ENCODE measurements around the gene POLDIP2. TPM values are rescaled to one million over a fixed set of nuclear protein-coding genes. Genes with fewer than 3 reads are reported as not detected.
"Not testable (repeated sequence)": the region's sequence is repeated elsewhere in the genome, so short reads cannot be mapped to it uniquely, and the experiment has no call there.

The POLDIP2 gene
- total and polyA plus RNA-seq, 2 donors (not counting 1 experiment from before 2014, with no cell fraction given): 79.3 to 89.2 TPM

- TF ChIP-seq CTCF (conservative IDR thresholded peaks at IDR 0.05 in 1 of 2, IDR thresholded peaks at IDR 0.05 in 1 of 2; ENCODE audit: low read depth in 1 of 2, low read length in 2 of 2): no peak
- Histone ChIP-seq H3K4me3 (replicated peaks in 1 of 4; ENCODE audit: control extremely low read depth in 1 of 4, insufficient read depth in 1 of 4, low read depth in 3 of 4, low read length in 4 of 4) (no peak overlapping the region), H3K9ac (ENCODE audit: insufficient read depth, low read length) (no peak overlapping the region), H3K36me3 (ENCODE audit: control insufficient read depth, insufficient read depth, low read length) (peaks cover 29% of the 10 kb centered on the region), H2AFZ (ENCODE audit: low read length) (no peak overlapping the region), H3K4me2 (ENCODE audit: extremely low read depth, insufficient read depth, low read length) (no peak overlapping the region), H3K9me3 (ENCODE audit: control insufficient read depth, insufficient read depth, low read depth, low read length) (no peaks in the 10 kb centered on the region), H3K4me1 (ENCODE audit: control insufficient read depth, extremely low read depth, insufficient read depth, low read length) (peaks cover 11% of the 10 kb centered on the region), H3K79me2 (ENCODE audit: control insufficient read depth, insufficient read depth, low read length) (peaks cover 38% of the 10 kb centered on the region), H4K20me1 (ENCODE audit: control insufficient read depth, extremely low read depth, insufficient read depth, low read length) (no peaks in the 10 kb centered on the region), H3K27me3 (ENCODE audit: control insufficient read depth, insufficient read depth, low read length) (no peaks in the 10 kb centered on the region), H3K27ac (ENCODE audit: insufficient read depth, low read length) (no peak overlapping the region)
- DNase-seq (ENCODE audit: low read depth in 2 of 2): no peak
Measured at GRCh38 chr17:28339431-28339830, 17.9 kb downstream of the POLDIP2 start.

GRCh38 chr17:28338769-28339212, 18.5 kb downstream of the POLDIP2 start:
- H2AFZ ChIP-seq (ENCODE audit: low read length); H3K27me3 ChIP-seq (ENCODE audit: control insufficient read depth, insufficient read depth, low read length); H3K4me3 ChIP-seq (replicated peaks in 1 of 4; ENCODE audit: control extremely low read depth in 1 of 4, insufficient read depth in 1 of 4, low read depth in 3 of 4, low read length in 4 of 4); DNase-seq (ENCODE audit: low read depth in 2 of 2); H4K20me1 ChIP-seq (ENCODE audit: control insufficient read depth, extremely low read depth, insufficient read depth, low read length); H3K9me3 ChIP-seq (ENCODE audit: control insufficient read depth, insufficient read depth, low read depth, low read length); H3K9ac ChIP-seq (ENCODE audit: insufficient read depth, low read length): not testable (repeated sequence)
- H3K4me2 ChIP-seq (ENCODE audit: extremely low read depth, insufficient read depth, low read length): peak overlapping the region; percentile 3
- H3K79me2 ChIP-seq (ENCODE audit: control insufficient read depth, insufficient read depth, low read length): peaks cover 44% of the 10 kb centered on the region
- H3K27ac ChIP-seq (ENCODE audit: insufficient read depth, low read length): peak overlapping the region; percentile 33
- peaks cover 23% of the 10 kb centered on the region for H3K36me3 ChIP-seq (ENCODE audit: control insufficient read depth, insufficient read depth, low read length)
- peaks cover 17% of the 10 kb centered on the region for H3K4me1 ChIP-seq (ENCODE audit: control insufficient read depth, extremely low read depth, insufficient read depth, low read length)

- Histone ChIP-seq H3K4me2 (ENCODE audit: extremely low read depth, insufficient read depth, low read length) (peak overlapping the region; percentile 61), H3K9ac (ENCODE audit: insufficient read depth, low read length) (no peak overlapping the region), H4K20me1 (ENCODE audit: control insufficient read depth, extremely low read depth, insufficient read depth, low read length) (no peaks in the 10 kb centered on the region), H3K27ac (ENCODE audit: insufficient read depth, low read length) (peak overlapping the region; percentile 33), H3K4me3 (replicated peaks in 1 of 4; ENCODE audit: control extremely low read depth in 1 of 4, insufficient read depth in 1 of 4, low read depth in 3 of 4, low read length in 4 of 4) (peak overlapping the region in 1 of 4 experiments; percentile 10), H2AFZ (ENCODE audit: low read length) (no peak overlapping the region), H3K27me3 (ENCODE audit: control insufficient read depth, insufficient read depth, low read length) (no peaks in the 10 kb centered on the region), H3K9me3 (ENCODE audit: control insufficient read depth, insufficient read depth, low read depth, low read length) (no peaks in the 10 kb centered on the region), H3K79me2 (ENCODE audit: control insufficient read depth, insufficient read depth, low read length) (peaks cover 46% of the 10 kb centered on the region), H3K36me3 (ENCODE audit: control insufficient read depth, insufficient read depth, low read length) (peaks cover 18% of the 10 kb centered on the region), H3K4me1 (ENCODE audit: control insufficient read depth, extremely low read depth, insufficient read depth, low read length) (peaks cover 17% of the 10 kb centered on the region)
- DNase-seq (ENCODE audit: low read depth in 2 of 2): peak; percentile 52 to 89
- TF ChIP-seq CTCF (conservative IDR thresholded peaks at IDR 0.05 in 1 of 2, IDR thresholded peaks at IDR 0.05 in 1 of 2; ENCODE audit: low read depth in 1 of 2, low read length in 2 of 2): no peak
- no peak for TF ChIP-seq EZH2 (IDR thresholded peaks at IDR 0.05; ENCODE audit: low read length, missing control alignments)
Measured at GRCh38 chr17:28338056-28338768, 19.1 kb downstream of the POLDIP2 start.

Measured in fibroblast of lung (primary cell).